ENCODE data around the gene FGD5.

Gene FGD5

DNA sequence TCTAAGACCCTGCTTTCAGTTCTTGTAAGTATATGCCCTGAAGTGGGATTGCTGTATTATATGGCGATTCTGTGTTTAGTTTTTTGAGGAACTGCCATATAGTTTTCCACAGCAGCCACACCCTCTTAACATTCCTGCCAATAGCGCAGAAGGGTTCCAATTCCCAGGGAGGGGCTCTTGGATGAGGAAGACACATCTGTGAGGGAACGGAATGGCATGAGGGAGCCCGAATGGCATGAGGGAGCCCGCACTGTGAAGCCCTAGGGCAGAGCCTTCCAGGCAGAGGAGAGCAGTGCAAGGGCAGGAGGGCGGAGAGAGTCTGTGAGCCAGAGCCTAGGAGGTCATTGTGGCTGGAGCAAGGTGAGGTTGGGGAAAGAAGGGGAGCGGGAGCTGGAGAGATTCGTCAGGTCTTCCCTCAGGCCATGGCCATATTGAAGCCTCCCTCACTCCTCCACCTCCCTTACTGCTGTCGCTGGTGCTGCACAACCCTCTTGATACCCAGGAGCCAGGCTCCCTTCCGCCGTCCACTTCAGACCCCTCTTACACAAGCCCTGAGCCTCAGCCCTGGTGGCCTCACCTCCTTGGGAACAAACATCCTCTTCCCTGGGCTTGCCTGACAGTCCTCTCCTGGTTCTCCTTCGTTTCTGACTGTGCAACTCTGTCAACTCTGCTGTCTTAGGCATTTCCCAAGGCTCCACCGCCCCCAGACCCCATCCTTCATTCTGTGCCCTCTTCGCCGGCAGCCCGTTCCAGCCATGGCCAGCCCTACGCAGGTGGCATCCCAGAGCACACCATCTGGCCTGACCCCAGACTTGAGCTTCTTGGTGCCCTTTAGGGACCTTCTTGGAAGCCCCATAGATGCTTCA is 51.4 kb downstream of the FGD5 start:
- no peak for DNase-seq (ENCODE audit: extremely low read depth, low read depth)
- TF ChIP-seq, protein P1, sequence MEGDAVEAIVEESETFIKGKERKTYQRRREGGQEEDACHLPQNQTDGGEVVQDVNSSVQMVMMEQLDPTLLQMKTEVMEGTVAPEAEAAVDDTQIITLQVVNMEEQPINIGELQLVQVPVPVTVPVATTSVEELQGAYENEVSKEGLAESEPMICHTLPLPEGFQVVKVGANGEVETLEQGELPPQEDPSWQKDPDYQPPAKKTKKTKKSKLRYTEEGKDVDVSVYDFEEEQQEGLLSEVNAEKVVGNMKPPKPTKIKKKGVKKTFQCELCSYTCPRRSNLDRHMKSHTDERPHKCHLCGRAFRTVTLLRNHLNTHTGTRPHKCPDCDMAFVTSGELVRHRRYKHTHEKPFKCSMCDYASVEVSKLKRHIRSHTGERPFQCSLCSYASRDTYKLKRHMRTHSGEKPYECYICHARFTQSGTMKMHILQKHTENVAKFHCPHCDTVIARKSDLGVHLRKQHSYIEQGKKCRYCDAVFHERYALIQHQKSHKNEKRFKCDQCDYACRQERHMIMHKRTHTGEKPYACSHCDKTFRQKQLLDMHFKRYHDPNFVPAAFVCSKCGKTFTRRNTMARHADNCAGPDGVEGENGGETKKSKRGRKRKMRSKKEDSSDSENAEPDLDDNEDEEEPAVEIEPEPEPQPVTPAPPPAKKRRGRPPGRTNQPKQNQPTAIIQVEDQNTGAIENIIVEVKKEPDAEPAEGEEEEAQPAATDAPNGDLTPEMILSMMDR (IDR thresholded peaks at IDR 0.05; ENCODE audit: low read depth, low read length, missing control alignments): no peak
- no peak overlapping the region for H3K4me3 ChIP-seq (replicated peaks; ENCODE audit: low read depth, low read length)

DNA sequence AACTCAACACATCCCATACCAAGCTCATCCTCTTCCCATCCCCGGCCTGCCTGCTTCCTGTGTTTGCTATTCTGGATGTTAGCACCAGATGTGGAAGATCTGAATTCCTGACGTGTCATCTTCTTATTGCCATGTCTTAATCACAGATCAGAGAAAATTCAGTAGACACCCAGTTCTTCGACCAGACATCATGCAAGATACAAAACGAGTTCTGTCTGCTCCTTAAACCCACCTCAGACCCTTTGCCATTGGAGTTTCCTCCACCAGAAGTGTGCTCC is 52.0 kb downstream of the FGD5 start:
- TF ChIP-seq, protein P1 (IDR thresholded peaks at IDR 0.05; ENCODE audit: low read depth, low read length, missing control alignments): no peak
- H3K4me3 ChIP-seq (replicated peaks; ENCODE audit: low read depth, low read length): no peak overlapping the region
- no peak for DNase-seq (ENCODE audit: extremely low read depth, low read depth)

DNA sequence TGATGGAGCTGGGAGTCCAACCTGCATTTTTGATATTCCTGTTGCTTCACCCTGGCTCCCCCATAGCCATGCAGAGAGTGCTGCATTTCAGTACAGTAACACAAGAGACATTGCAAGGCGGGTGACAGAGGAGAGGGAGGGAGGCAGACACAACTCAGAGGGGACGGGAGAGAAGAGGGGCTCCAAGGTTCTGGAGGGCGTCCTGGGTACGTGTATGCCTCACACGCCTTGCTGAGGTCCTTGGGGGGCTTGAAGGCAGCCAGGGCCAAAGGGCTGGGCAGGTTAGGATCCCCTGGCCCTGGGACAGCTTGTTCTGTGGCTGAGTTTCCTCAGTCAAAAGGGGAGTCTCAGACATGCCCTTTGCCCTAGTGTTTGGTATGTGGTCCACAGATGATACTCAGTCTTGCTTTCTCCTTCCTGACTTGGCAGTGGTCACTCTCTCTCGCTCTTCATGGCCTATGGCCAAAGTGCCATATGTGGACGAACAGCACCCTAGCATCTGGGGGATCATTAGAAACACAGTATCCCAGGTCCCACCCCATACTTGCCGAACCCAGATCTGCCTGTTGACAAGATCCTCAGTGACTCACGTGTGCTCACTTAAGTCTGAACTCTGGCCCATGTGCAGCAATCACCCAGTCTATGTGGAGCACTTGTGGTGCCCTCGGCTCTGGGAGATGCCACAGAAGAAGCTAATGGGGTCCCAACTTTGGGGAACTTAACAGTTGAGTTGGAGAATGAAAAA is 52.9 kb downstream of the FGD5 start:
- DNase-seq (ENCODE audit: extremely low read depth, low read depth): no peak
- no peak overlapping the region for H3K4me3 ChIP-seq (replicated peaks; ENCODE audit: low read depth, low read length)
- TF ChIP-seq, protein P1 (IDR thresholded peaks at IDR 0.05; ENCODE audit: low read depth, low read length, missing control alignments): no peak

DNA sequence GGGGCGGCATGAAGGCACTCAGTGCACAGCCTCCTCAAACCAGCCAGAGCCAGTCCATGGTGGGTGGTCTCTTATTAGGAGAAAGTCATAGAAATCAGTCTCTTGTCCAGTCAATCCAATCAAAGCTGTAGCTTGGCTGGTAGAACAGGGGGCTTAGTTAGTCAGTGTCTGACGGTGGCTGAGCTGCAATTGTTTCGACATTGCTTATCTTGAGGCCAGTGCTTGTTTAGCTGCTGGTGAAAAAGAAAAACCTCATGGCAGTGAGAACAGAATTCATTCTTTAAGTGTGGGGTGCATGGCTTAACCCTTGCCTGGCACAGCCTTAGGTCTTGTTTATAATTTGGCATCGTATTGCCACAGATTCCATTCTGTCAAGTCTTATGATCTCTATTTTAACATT is 53.9 kb downstream of the FGD5 start:
- no peak overlapping the region for H3K4me3 ChIP-seq (replicated peaks; ENCODE audit: low read depth, low read length)
- DNase-seq (ENCODE audit: extremely low read depth, low read depth): no peak
- TF ChIP-seq, protein P1 (IDR thresholded peaks at IDR 0.05; ENCODE audit: low read depth, low read length, missing control alignments): no peak

GRCh38 chr3:14874784-14875183 is 56.0 kb downstream of the FGD5 start:
- H3K4me3 ChIP-seq (replicated peaks; ENCODE audit: low read depth, low read length): no peak overlapping the region
- DNase-seq (ENCODE audit: extremely low read depth, low read depth): no peak
- TF ChIP-seq, protein P1 (IDR thresholded peaks at IDR 0.05; ENCODE audit: low read depth, low read length, missing control alignments): no peak

DNA sequence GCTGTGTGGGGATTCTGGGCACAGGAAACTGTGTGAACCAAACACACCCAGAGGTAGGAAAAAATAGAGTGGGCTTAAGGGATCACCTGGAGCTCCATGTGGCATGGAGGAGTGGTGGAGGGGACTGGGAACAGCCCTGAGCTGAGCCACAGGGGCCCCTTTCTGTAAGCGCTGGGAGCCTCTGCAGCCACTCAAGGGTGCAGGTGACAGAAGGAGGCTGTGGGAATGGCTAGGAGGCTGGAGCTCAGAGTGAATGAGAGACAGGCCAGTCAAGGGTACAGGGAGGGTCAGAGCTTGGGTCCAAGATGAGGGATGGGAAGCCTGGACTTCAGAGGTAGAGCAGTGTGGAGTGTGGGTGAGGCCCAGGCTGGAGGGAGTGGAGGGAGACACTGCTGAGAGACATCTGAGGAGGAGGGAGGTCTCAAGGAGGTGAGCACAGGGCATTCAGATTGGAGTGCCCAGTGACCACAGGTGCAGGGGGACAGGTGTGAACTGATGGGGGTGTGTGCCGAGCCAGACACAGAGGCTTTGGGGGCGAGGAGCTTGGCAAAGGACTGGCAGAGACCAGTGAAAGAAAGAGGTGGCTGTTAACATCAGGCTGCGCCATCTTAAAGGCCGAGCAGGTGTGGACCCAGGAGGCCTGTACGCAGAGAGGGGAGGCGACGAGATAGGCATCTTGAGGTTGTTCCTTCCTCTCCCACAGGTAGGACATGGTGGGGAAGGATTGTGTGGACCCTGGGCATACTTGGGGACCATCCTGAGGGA is 56.8 kb downstream of the FGD5 start:
- TF ChIP-seq, protein P1 (IDR thresholded peaks at IDR 0.05; ENCODE audit: low read depth, low read length, missing control alignments): no peak
- no peak for DNase-seq (ENCODE audit: extremely low read depth, low read depth)
- H3K4me3 ChIP-seq (replicated peaks; ENCODE audit: low read depth, low read length): no peak overlapping the region
